CD4-positive, alpha-beta T cell (primary cell): Measurements from ENCODE around the gene ADORA2B. TPM values are rescaled to one million over a fixed set of nuclear protein-coding genes. Genes with fewer than 3 reads are reported as not detected.

ENCODE experiments used
- ATAC-seq: fragments of 200-7000 bp; cut with Tn5 transposase; one replicate; pipeline ENCODE4 v1.10.0; 2022; ENCODE audit warnings: mild to moderate bottlenecking; ENCODE audit not compliant: poor library complexity
- CTCF ChIA-PET: fragments of 350-600 bp; sonication (Branson Sonifier 250); formaldehyde crosslinking; loops from one replicate; lab custom pipeline; 2021; ENCODE audit warnings: antibody characterized with exemption, inconsistent platforms; lab: Charles Lee
- POLR2A ChIA-PET: fragments of 350-600 bp; sonication (Branson Sonifier 250); formaldehyde crosslinking; loops from one replicate; lab custom pipeline; 2021; ENCODE audit warnings: antibody characterized with exemption, inconsistent platforms; lab: Charles Lee
- DNase-seq, 14 experiments: peaks; one replicate each; pipeline ENCODE4 v3.0.0-alpha.2; 2013 to 2020; ENCODE audit warnings: mixed read lengths in 2 of 14
- H3K27ac ChIP-seq, 2 donors: one replicate each; pipeline versions ENCODE4 v1.5.1 to v1.7.0; 2013; ENCODE audit warnings: low read length in 2 of 2, low read depth in 1 of 2, mild to moderate bottlenecking in 1 of 2
- H3K27me3 ChIP-seq, 2 experiments: 1 replicate in 1 of 2; 2 replicates in 1 of 2; pipeline versions ENCODE4 v1.6.1 to v1.7.0; 2013; ENCODE audit warnings: low read length in 2 of 2, control low read depth in 1 of 2, mild to moderate bottlenecking in 1 of 2, moderate library complexity in 1 of 2; ENCODE audit not compliant: insufficient read depth in 2 of 2, control insufficient read depth in 1 of 2
- H3K36me3 ChIP-seq: one replicate; pipeline ENCODE4 v1.6.1; 2013; ENCODE audit warnings: low read length, control low read depth; ENCODE audit not compliant: insufficient read depth
- H3K4me1 ChIP-seq: one replicate; pipeline ENCODE4 v1.6.1; 2013; ENCODE audit warnings: low read length, control low read depth; ENCODE audit not compliant: insufficient read depth
- H3K4me3 ChIP-seq: one replicate; pipeline ENCODE4 v1.5.1; 2013; ENCODE audit warnings: mild to moderate bottlenecking, low read length, moderate library complexity
- H3K9me3 ChIP-seq, 2 experiments: 1 replicate in 1 of 2; 2 replicates in 1 of 2; pipeline versions ENCODE4 v1.6.1 to v1.7.0; 2013; ENCODE audit warnings: low read length in 2 of 2, mild to moderate bottlenecking in 2 of 2, control low read depth in 1 of 2, moderate library complexity in 1 of 2; ENCODE audit not compliant: control insufficient read depth in 1 of 2, insufficient read depth in 1 of 2
- H3K27ac Mint-ChIP-seq: one replicate; pipeline ENCODE4 v1.8.0; 2020; ENCODE audit warnings: mixed read lengths
- H3K27me3 Mint-ChIP-seq: one replicate; pipeline ENCODE4 v1.8.0; 2021; ENCODE audit warnings: mixed read lengths
- H3K36me3 Mint-ChIP-seq: one replicate; pipeline ENCODE4 v1.8.0; 2021; ENCODE audit warnings: low read depth, mixed read lengths
- H3K4me1 Mint-ChIP-seq: one replicate; pipeline ENCODE4 v1.8.0; 2021; ENCODE audit warnings: low read depth, mixed read lengths
- H3K4me3 Mint-ChIP-seq: one replicate; pipeline ENCODE4 v1.8.0; 2020; ENCODE audit warnings: mild to moderate bottlenecking, mixed read lengths
- H3K9me3 Mint-ChIP-seq: one replicate; pipeline ENCODE4 v1.8.0; 2020; ENCODE audit warnings: mixed read lengths
- CTCF ChIP-seq: fragments of 200-600 bp; IDR thresholded peaks from one replicate; pipeline ENCODE4 v1.8.0; 2022; ENCODE audit warnings: antibody characterized with exemption, mild to moderate bottlenecking
- intact Hi-C, 2 experiments: fragments of 100-400 bp; cut with DNase I in 1 of 2; cut with micrococcal nuclease in 1 of 2; formaldehyde crosslinking; loops; one replicate each; pipeline versions ENCODE4 v1.15.1 to v1.9.0; 2023 to 2025; cut with DNase I, micrococcal nuclease
- total RNA-seq, 174 experiments: library from RNA in 2 of 174; stranded (reverse) in 2 of 174; gene quantifications; one replicate each; pipeline ENCODE4 v1.2.3 and lab custom pipeline; 2021 to 2026

ADORA2B gene
- total RNA-seq, 2 experiments from 2014 or later, result not detected

GRCh38 chr17:16005636-16006035 is 60.7 kb downstream of the ADORA2B start:
- no peak overlapping the region for H3K27ac ChIP-seq
- H3K4me1 Mint-ChIP-seq, result peaks cover 43% of the 10 kb centered on the region
- H3K27me3 ChIP-seq, result no peaks in the 10 kb centered on the region
- ChIA-PET CTCF (no interaction called here), POLR2A (no interaction called here)
- H3K9me3 ChIP-seq, result no peaks in the 10 kb centered on the region
- H3K4me3 Mint-ChIP-seq, result no peak overlapping the region
- no peak for TF ChIP-seq CTCF
- ATAC-seq (no peak), DNase-seq (no peak)
- intact Hi-C loops, result no loop called here
- H3K36me3 Mint-ChIP-seq, result peaks cover 92% of the 10 kb centered on the region
- no peak overlapping the region for H3K27ac Mint-ChIP-seq
- H3K27me3 Mint-ChIP-seq, result no peaks in the 10 kb centered on the region
- peaks cover 80% of the 10 kb centered on the region for H3K36me3 ChIP-seq
- no peaks in the 10 kb centered on the region for H3K9me3 Mint-ChIP-seq
- H3K4me1 ChIP-seq, result peaks cover 12% of the 10 kb centered on the region
- H3K4me3 ChIP-seq, result no peak overlapping the region

- POLR2A ChIA-PET, result no interaction called here
- intact Hi-C loops, result no loop called here
- Mint-ChIP-seq H3K36me3 (peaks cover 92% of the 10 kb centered on the region), H3K9me3 (no peaks in the 10 kb centered on the region), H3K27me3 (no peaks in the 10 kb centered on the region), H3K27ac (no peak overlapping the region), H3K4me3 (no peak overlapping the region), H3K4me1 (peaks cover 33% of the 10 kb centered on the region)
- Histone ChIP-seq H3K9me3 (no peaks in the 10 kb centered on the region), H3K36me3 (peaks cover 68% of the 10 kb centered on the region), H3K4me1 (no peaks in the 10 kb centered on the region), H3K27me3 (no peaks in the 10 kb centered on the region), H3K27ac (no peak overlapping the region), H3K4me3 (no peak overlapping the region)
- ATAC-seq, result no peak
- CTCF ChIA-PET, result no interaction called here
- no peak for DNase-seq
- TF ChIP-seq CTCF, result no peak
Observed at GRCh38 chr17:16007439-16007838, 62.5 kb downstream of the ADORA2B start.

GRCh38 chr17:16013943-16014407 is 69.0 kb downstream of the ADORA2B start:
- peaks cover 33% of the 10 kb centered on the region for H3K36me3 ChIP-seq
- no peak for DNase-seq
- no peak for ATAC-seq
- POLR2A ChIA-PET, result no interaction called here
- H3K36me3 Mint-ChIP-seq, result peaks cover 81% of the 10 kb centered on the region
- no peak for TF ChIP-seq CTCF
- H3K27me3 ChIP-seq, result no peaks in the 10 kb centered on the region
- intact Hi-C loops, result no loop called here
- no peaks in the 10 kb centered on the region for H3K27me3 Mint-ChIP-seq
- H3K4me3 Mint-ChIP-seq, result no peak overlapping the region
- H3K4me3 ChIP-seq, result no peak overlapping the region
- no peak overlapping the region for H3K27ac ChIP-seq
- H3K4me1 Mint-ChIP-seq, result peaks cover 16% of the 10 kb centered on the region
- no peaks in the 10 kb centered on the region for H3K9me3 Mint-ChIP-seq
- no peak overlapping the region for H3K27ac Mint-ChIP-seq
- peaks cover 2% of the 10 kb centered on the region for H3K4me1 ChIP-seq
- CTCF ChIA-PET, result no interaction called here
- no peaks in the 10 kb centered on the region for H3K9me3 ChIP-seq
